Measurements from ENCODE around the gene SCNN1A. TPM values are rescaled to one million over a fixed set of nuclear protein-coding genes. Genes with fewer than 3 reads are reported as not detected.
A peak's percentile ranks its signal among the peaks of the same experiment; 100 is the strongest.

SCNN1A gene
- total and polyA plus RNA-seq, 2 donors (not counting 3 experiments of a cell fraction or from before 2014, with no cell fraction given): 0.12 to 0.18 TPM

GRCh38 chr12:6323340-6323994 is 51.9 kb downstream of the SCNN1A start:
- Histone ChIP-seq H3K79me2 (ENCODE audit: control insufficient read depth, insufficient read depth, low read length) (no peaks in the 10 kb centered on the region), H3K4me1 (ENCODE audit: control insufficient read depth, extremely low read depth, insufficient read depth, low read length) (peaks cover 36% of the 10 kb centered on the region), H3K9me1 (replicated peaks; ENCODE audit: control insufficient read depth, extremely low read depth, insufficient read depth, low read length) (no peaks in the 10 kb centered on the region), H2AFZ (ENCODE audit: low read depth, low read length) (peak overlapping the region; percentile 4), H3K9ac (replicated peaks; ENCODE audit: extremely low read depth, insufficient read depth, low read length) (peak overlapping the region; percentile 62), H3K4me3 (replicated peaks in 1 of 3; ENCODE audit: insufficient read depth in 1 of 3, low read depth in 1 of 3, low read length in 3 of 3) (no peak overlapping the region), H3K27me3 (ENCODE audit: control insufficient read depth in 2 of 2, insufficient read depth in 2 of 2, low read length in 2 of 2) (no peaks in the 10 kb centered on the region), H3K4me2 (ENCODE audit: insufficient read depth, low read length) (peak overlapping the region; percentile 48), H3K9me3 (replicated peaks; ENCODE audit: control insufficient read depth, insufficient read depth, low read length) (no peaks in the 10 kb centered on the region), H4K20me1 (replicated peaks; ENCODE audit: control insufficient read depth, extremely low read depth, insufficient read depth, low read length) (no peaks in the 10 kb centered on the region), H3K27ac (ENCODE audit: insufficient read depth, low read depth, low read length) (peak overlapping the region; percentile 80), H3K36me3 (ENCODE audit: control insufficient read depth in 2 of 2, extremely low read depth in 1 of 2, insufficient read depth in 2 of 2, low read length in 2 of 2) (peaks cover 2 to 9% of the 10 kb centered on the region in 2 experiments)
- FAIRE-seq (peak; percentile 99), DNase-seq (ENCODE audit: low read depth, low spot score) (peak; percentile 98)
- POLR2A ChIA-PET: interaction anchor here (0.9 to 1.6 kb wide), 5 partner anchors 11 to 147 kb away, joined by 3 to 11 read pairs (median 6); partner anchors contain the start of gene VAMP1
- BruUV-seq (replicated peaks): no TSS peak
- dilution Hi-C loops (cut with MboI; ENCODE audit: extremely low pct_ligation_motif_present, low sequenced_read_pairs): no loop called here
- CTCF ChIA-PET: interaction anchor here (0.8 to 2.6 kb wide), 27 partner anchors 8 to 577 kb away, joined by 3 to 40 read pairs (median 7); partner anchors contain the start of genes LTBR, PLEKHG6, TNFRSF1A and VAMP1
- peak; percentile 92 for TF ChIP-seq JUN (IDR thresholded peaks at IDR 0.05; ENCODE audit: borderline replicate concordance, insufficient read depth, insufficient read length, low read depth)
- TF ChIP-seq EZH2 (IDR thresholded peaks at IDR 0.05; ENCODE audit: borderline replicate concordance, low read depth, low read length, severe bottlenecking): no peak
- TF ChIP-seq FOS (IDR thresholded peaks at IDR 0.05; ENCODE audit: borderline replicate concordance, insufficient read depth, low read length): peak; percentile 97
- peak; percentile 62 to 67 for TF ChIP-seq CTCF (IDR thresholded peaks at IDR 0.05; ENCODE audit: extremely low read depth in 1 of 2, insufficient read depth in 1 of 2, low read depth in 1 of 2, low read length in 2 of 2)
- no peak for TF ChIP-seq GATA2 (IDR thresholded peaks at IDR 0.05; ENCODE audit: insufficient read depth, insufficient read length, low read depth, low read length)
- TF ChIP-seq POLR2A (IDR thresholded peaks at IDR 0.05; ENCODE audit: low read depth, low read length): no peak
- TF ChIP-seq POLR2AphosphoS5 (IDR thresholded peaks at IDR 0.05; ENCODE audit: insufficient read depth, low read depth, low read length): no peak
- no peak for TF ChIP-seq MAX (IDR thresholded peaks at IDR 0.05; ENCODE audit: insufficient read depth, insufficient read length)
- no peak for TF ChIP-seq MYC (IDR thresholded peaks at IDR 0.05; ENCODE audit: low read depth, low read length)
- intact Hi-C loops (cut with micrococcal nuclease): loop anchor here (1.0 to 2.0 kb wide), 11 partner anchors 9 to 211 kb away; partner anchors contain the start of genes GAPDH, LTBR, TAPBPL and VAMP1
